Stimulated activated CD4-positive, alpha-beta T cell treated with anti-CD3 and anti-CD28 coated beads, Interleukin-1b, Interleukin-23, amount 100 ng/mL, for 24 hours (primary cell): Measurements from ENCODE around the gene SRPK1.

Source experiments
- DNase-seq, 4 experiments: peaks; one replicate each; pipeline ENCODE4 v3.0.0-alpha.2; 2020; ENCODE audit warnings: low read depth in 4 of 4, low spot score in 1 of 4

Gene SRPK1

GRCh38 chr6:35786272-35786671, 134.6 kb downstream of the SRPK1 start:
- no peak for DNase-seq

- no peak for DNase-seq
Measured at GRCh38 chr6:35784200-35784599, 136.7 kb downstream of the SRPK1 start.
